Loucy (cell line): ENCODE measurements around the gene SCFD2.

ENCODE experiments used
- CTCF ChIP-seq: fragments of 200-600 bp; sonication (generic); conservative IDR thresholded peaks from 2 replicates; pipeline ENCODE4 v1.5.1; 2014; ENCODE audit warnings: mild to moderate bottlenecking, antibody characterized with exemption, low read length
- EZH2phosphoT487 ChIP-seq: fragments of 200-600 bp; IDR thresholded peaks from 2 replicates; pipeline ENCODE4 v1.6.1; 2018; ENCODE audit warnings: antibody characterized with exemption, mild to moderate bottlenecking, moderate library complexity, borderline replicate concordance

GRCh38 chr4:52873191-52873590, 492.7 kb downstream of the SCFD2 start:
- TF ChIP-seq CTCF (no peak), EZH2phosphoT487 (no peak)
